Tibial artery (tissue), 4 donors: ENCODE measurements around the gene SPAG9.

Source experiments
- DNase-seq, 2 donors: peaks; one replicate each; pipeline ENCODE4 v3.0.0-alpha.2; 2019
- H3K27ac ChIP-seq, 2 donors: fragments of 200-600 bp; sonication (generic) in 1 of 2; 1 replicate in 1 of 2; 2 replicates in 1 of 2; pipeline ENCODE4 v1.5.1; 2018 to 2019; ENCODE audit warnings: mild to moderate bottlenecking in 1 of 2
- H3K27me3 ChIP-seq, 2 donors: fragments of 200-600 bp; sonication (generic) in 1 of 2; one replicate each; pipeline versions ENCODE4 v1.5.1 to v1.6.0; 2016 to 2019
- H3K36me3 ChIP-seq, 3 donors: fragments of 200-600 bp; sonication (generic) in 2 of 3; one replicate each; pipeline ENCODE4 v1.5.1; 2016 to 2019; ENCODE audit warnings: mild to moderate bottlenecking in 2 of 3
- H3K4me1 ChIP-seq, 4 donors: fragments of 200-600 bp; sonication (generic) in 2 of 4; 1 replicate in 3 of 4; 2 replicates in 1 of 4; pipeline ENCODE4 v1.5.1; 2016 to 2019
- H3K4me3 ChIP-seq, 2 donors: fragments of 200-600 bp; sonication (generic) in 1 of 2; 1 replicate in 1 of 2; 2 replicates in 1 of 2; pipeline ENCODE4 v1.5.1; 2018 to 2019; ENCODE audit warnings: mild to moderate bottlenecking in 2 of 2
- H3K9me3 ChIP-seq, 3 donors: fragments of 200-600 bp; sonication (generic) in 1 of 3; one replicate each; pipeline ENCODE4 v1.5.1; 2016 to 2019
- CTCF ChIP-seq, 2 experiments: fragments of 200-600 bp in 1 of 2; fragments of 450-650 bp in 1 of 2; IDR thresholded peaks; one replicate each; pipeline ENCODE4 v1.5.1; 2017 to 2019; ENCODE audit warnings: antibody characterized with exemption in 2 of 2, mild to moderate bottlenecking in 1 of 2, moderate library complexity in 1 of 2
- intact Hi-C: fragments of 100-400 bp; cut with DNase I; formaldehyde crosslinking; loops from one replicate; pipeline ENCODE4 v1.15.0; 2023; ENCODE audit warnings: low total_unique reads

Gene SPAG9

GRCh38 chr17:50927287-50927686 is 193.4 kb downstream of the SPAG9 start:
- no peak for DNase-seq
- Histone ChIP-seq H3K4me1 (peaks cover 4 to 24% (median 18%) of the 10 kb centered on the region in 4 donors), H3K36me3 (no peaks in the 10 kb centered on the region), H3K27me3 (no peaks in the 10 kb centered on the region), H3K27ac (no peak overlapping the region), H3K4me3 (no peak overlapping the region), H3K9me3 (no peaks in the 10 kb centered on the region)
- intact Hi-C loops: no loop called here
- TF ChIP-seq CTCF (IDR thresholded peaks at IDR 0.05): no peak

- Histone ChIP-seq H3K9me3 (no peaks in the 10 kb centered on the region), H3K36me3 (no peaks in the 10 kb centered on the region), H3K27ac (no peak overlapping the region), H3K4me3 (no peak overlapping the region), H3K27me3 (no peaks in the 10 kb centered on the region), H3K4me1 (peaks cover 4 to 18% (median 12%) of the 10 kb centered on the region in 4 donors)
- intact Hi-C loops: no loop called here
- TF ChIP-seq CTCF (IDR thresholded peaks at IDR 0.05): no peak
- no peak for DNase-seq
Observed at GRCh38 chr17:50926523-50926922, 194.1 kb downstream of the SPAG9 start.

GRCh38 chr17:50925296-50925891 is 195.3 kb downstream of the SPAG9 start:
- intact Hi-C loops: no loop called here
- no peaks in the 10 kb centered on the region for H3K27me3 ChIP-seq
- H3K36me3 ChIP-seq: no peaks in the 10 kb centered on the region
- H3K4me3 ChIP-seq: no peak overlapping the region
- TF ChIP-seq CTCF (IDR thresholded peaks at IDR 0.05): no peak
- no peak overlapping the region for H3K27ac ChIP-seq
- DNase-seq: no peak
- no peaks in the 10 kb centered on the region for H3K9me3 ChIP-seq
- peaks cover under 1 to 16% (median 6%) of the 10 kb centered on the region in 4 donors for H3K4me1 ChIP-seq

- Histone ChIP-seq H3K4me3 (no peak overlapping the region), H3K9me3 (no peaks in the 10 kb centered on the region), H3K36me3 (no peaks in the 10 kb centered on the region), H3K27me3 (no peaks in the 10 kb centered on the region), H3K27ac (no peak overlapping the region), H3K4me1 (peaks cover 0 to 16% (median 5%) of the 10 kb centered on the region in 4 donors)
- intact Hi-C loops: no loop called here
- DNase-seq: no peak
- no peak for TF ChIP-seq CTCF (IDR thresholded peaks at IDR 0.05)
Observed at GRCh38 chr17:50924800-50925199, 195.9 kb downstream of the SPAG9 start.

- H3K27me3 ChIP-seq: no peaks in the 10 kb centered on the region
- H3K36me3 ChIP-seq: no peaks in the 10 kb centered on the region
- peaks cover 3 to 18% (median 8%) of the 10 kb centered on the region in 4 donors for H3K4me1 ChIP-seq
- no peaks in the 10 kb centered on the region for H3K9me3 ChIP-seq
- intact Hi-C loops: no loop called here
- no peak overlapping the region for H3K27ac ChIP-seq
- no peak for DNase-seq
- no peak overlapping the region for H3K4me3 ChIP-seq
- TF ChIP-seq CTCF (IDR thresholded peaks at IDR 0.05): no peak
Observed at GRCh38 chr17:50924300-50924699, 196.4 kb downstream of the SPAG9 start.

- intact Hi-C loops: no loop called here
- Histone ChIP-seq H3K36me3 (no peaks in the 10 kb centered on the region), H3K4me1 (peaks cover 3 to 24% (median 14%) of the 10 kb centered on the region in 4 donors), H3K9me3 (no peaks in the 10 kb centered on the region), H3K4me3 (no peak overlapping the region), H3K27me3 (no peaks in the 10 kb centered on the region), H3K27ac (no peak overlapping the region)
- no peak for DNase-seq
- no peak for TF ChIP-seq CTCF (IDR thresholded peaks at IDR 0.05)
Observed at GRCh38 chr17:50923611-50924010, 197.1 kb downstream of the SPAG9 start.
